CD14-positive monocyte (primary cell): ENCODE data around the gene TRA2B. TPM values are rescaled to one million over a fixed set of nuclear protein-coding genes. Genes with fewer than 3 reads are reported as not detected.
A peak's percentile ranks its signal among the peaks of the same experiment; 100 is the strongest.

Experiments
- DNase-seq, 3 donors: peaks; one replicate each; pipeline ENCODE4 v3.0.0-alpha.2; 2011 to 2022
- H2AFZ ChIP-seq: 2 replicates; pipeline ENCODE4 v1.6.0; 2012; ENCODE audit warnings: mild to moderate bottlenecking, low read depth, low read length, inconsistent platforms; ENCODE audit not compliant: insufficient read depth, poor library complexity, severe bottlenecking
- H3K27ac ChIP-seq, 2 donors: 1 replicate in 1 of 2; 2 replicates in 1 of 2; pipeline ENCODE4 v1.5.1; 2012 to 2013; ENCODE audit warnings: low read length in 2 of 2, control low read depth in 1 of 2, inconsistent platforms in 1 of 2, low read depth in 1 of 2, mild to moderate bottlenecking in 1 of 2
- H3K27me3 ChIP-seq, 2 donors: one replicate each; pipeline versions ENCODE4 v1.6.0 to v1.6.1; 2011 to 2013; ENCODE audit warnings: low read length in 2 of 2; ENCODE audit not compliant: control insufficient read depth in 2 of 2, insufficient read depth in 2 of 2
- H3K36me3 ChIP-seq, 2 donors: replicated peaks in 1 of 2; 1 replicate in 1 of 2; 2 replicates in 1 of 2; pipeline versions ENCODE4 v1.5.1 to v1.6.1; 2012 to 2013; ENCODE audit warnings: low read length in 2 of 2, control low read depth in 1 of 2, inconsistent platforms in 1 of 2, mild to moderate bottlenecking in 1 of 2; ENCODE audit not compliant: insufficient read depth in 2 of 2, control insufficient read depth in 1 of 2
- H3K4me1 ChIP-seq, 2 donors: 1 replicate in 1 of 2; 2 replicates in 1 of 2; pipeline versions ENCODE4 v1.5.1 to v1.6.1; 2012 to 2013; ENCODE audit warnings: low read length in 2 of 2, control low read depth in 1 of 2, inconsistent platforms in 1 of 2, mild to moderate bottlenecking in 1 of 2, moderate library complexity in 1 of 2; ENCODE audit not compliant: insufficient read depth in 2 of 2, control insufficient read depth in 1 of 2
- H3K4me2 ChIP-seq: replicated peaks from 2 replicates; pipeline ENCODE3; 2012; ENCODE audit warnings: low read length, moderate library complexity, mild to moderate bottlenecking; ENCODE audit not compliant: poor library complexity, severe bottlenecking; ENCODE audit errors: extremely low read depth
- H3K4me3 ChIP-seq, 3 experiments: fragments of 200-600 bp in 1 of 3; sonication (generic) in 1 of 3; replicated peaks in 1 of 3; 1 replicate in 2 of 3; 2 replicates in 1 of 3; pipeline ENCODE4 v1.5.1; 2011 to 2013; ENCODE audit warnings: low read length in 3 of 3, mild to moderate bottlenecking in 3 of 3, control low read depth in 2 of 3, low read depth in 2 of 3, inconsistent platforms in 1 of 3, moderate library complexity in 1 of 3
- H3K79me2 ChIP-seq: 2 replicates; pipeline ENCODE4 v1.6.0; 2012; ENCODE audit warnings: mild to moderate bottlenecking, control low read depth, inconsistent platforms, low read length, moderate library complexity; ENCODE audit not compliant: insufficient read depth
- H3K9ac ChIP-seq: 2 replicates; pipeline ENCODE4 v1.6.0; 2017; ENCODE audit warnings: low read length, mild to moderate bottlenecking; ENCODE audit not compliant: insufficient read depth, poor library complexity, severe bottlenecking
- H3K9me3 ChIP-seq, 2 donors: replicated peaks in 1 of 2; 1 replicate in 1 of 2; 2 replicates in 1 of 2; pipeline versions ENCODE4 v1.5.1 to v1.6.1; 2012 to 2013; ENCODE audit warnings: low read length in 2 of 2, control low read depth in 1 of 2; ENCODE audit not compliant: control insufficient read depth in 1 of 2, insufficient read depth in 1 of 2
- H4K20me1 ChIP-seq: 2 replicates; pipeline ENCODE4 v1.6.0; 2012; ENCODE audit warnings: mild to moderate bottlenecking, low read length, control low read depth, moderate library complexity; ENCODE audit not compliant: insufficient read depth
- H3K27ac Mint-ChIP-seq, 7 donors: one replicate each; pipeline ENCODE4 v1.8.0; 2020; ENCODE audit warnings: mild to moderate bottlenecking in 7 of 7, mixed read lengths in 7 of 7, moderate library complexity in 6 of 7, inconsistent platforms in 2 of 7
- H3K27me3 Mint-ChIP-seq, 3 donors: one replicate each; pipeline ENCODE4 v1.8.0; 2021 to 2022; ENCODE audit warnings: low read depth in 3 of 3, mild to moderate bottlenecking in 3 of 3, mixed read lengths in 3 of 3, moderate library complexity in 3 of 3, inconsistent platforms in 1 of 3
- H3K36me3 Mint-ChIP-seq, 2 donors: one replicate each; pipeline ENCODE4 v1.8.0; 2020; ENCODE audit warnings: mixed read lengths in 2 of 2, inconsistent platforms in 1 of 2, mild to moderate bottlenecking in 1 of 2
- H3K4me1 Mint-ChIP-seq: one replicate; pipeline ENCODE4 v1.8.0; 2020; ENCODE audit warnings: mild to moderate bottlenecking, mixed read lengths
- H3K4me3 Mint-ChIP-seq, 2 donors: one replicate each; pipeline ENCODE4 v1.8.0; 2020; ENCODE audit warnings: mild to moderate bottlenecking in 2 of 2, mixed read lengths in 2 of 2, moderate library complexity in 1 of 2
- H3K9me3 Mint-ChIP-seq, 7 donors: one replicate each; pipeline ENCODE4 v1.8.0; 2020 to 2022; ENCODE audit warnings: mixed read lengths in 7 of 7, mild to moderate bottlenecking in 6 of 7, moderate library complexity in 6 of 7, inconsistent platforms in 2 of 7
- WGBS: methylation state at CpG from one replicate; pipeline ENCODE4 v1.1.5; 2013; ENCODE audit warnings: missing lambda C conversion rate; ENCODE audit not compliant: insufficient coverage; 5-methylcytosine and 5-hydroxymethylcytosine counted together
- intact Hi-C, 2 donors: fragments of 100-400 bp; cut with micrococcal nuclease; formaldehyde crosslinking; loops; one replicate each; pipeline versions ENCODE4 v1.15.0 to v1.15.1; 2023
- polyA plus RNA-seq, 3 donors: library from polyadenylated mRNA; depleted of rRNA in 1 of 3; unstranded in 2 of 3; stranded (reverse) in 1 of 3; fragments of 300-500 nt in 2 of 3; fragments of >200 nt in 1 of 3; fragmentation: Illumina TruSeq in 2 of 3; gene quantifications; 1 replicate in 2 of 3; 2 replicates in 1 of 3; pipeline ENCODE4 v1.2.3, GENCODE V29; 2012 to 2021
- TF ChIP-seq, protein P1 (sequence below): fragments of 200-600 bp; IDR thresholded peaks from one replicate; pipeline ENCODE4 v1.8.0; 2022; ENCODE audit warnings: antibody characterized with exemption, mild to moderate bottlenecking

TRA2B gene
- polyA plus RNA-seq, 3 donors, result 99.9 to 507 (median 121) TPM

GRCh38 chr3:185958626-185959025, 20.8 kb upstream of the TRA2B start:
- Histone ChIP-seq H4K20me1 (no peaks in the 10 kb centered on the region), H3K9ac (no peak overlapping the region), H3K4me3 (no peak overlapping the region), H3K4me2 (no peak overlapping the region), H3K4me1 (peaks cover 21 to 24% of the 10 kb centered on the region in 2 donors), H3K9me3 (no peaks in the 10 kb centered on the region), H3K36me3 (no peaks in the 10 kb centered on the region), H3K79me2 (no peaks in the 10 kb centered on the region), H3K27me3 (no peaks in the 10 kb centered on the region), H3K27ac (peak overlapping the region in 1 of 2 donors; percentile 85), H2AFZ (no peak overlapping the region)
- peaks cover 0 to 1% (median 0%) of the 10 kb centered on the region in 3 donors for H3K27me3 Mint-ChIP-seq
- no peaks in the 10 kb centered on the region for H3K36me3 Mint-ChIP-seq
- intact Hi-C loops, result no loop called here
- peaks cover 0 to 5% (median 0%) of the 10 kb centered on the region in 7 donors for H3K9me3 Mint-ChIP-seq
- no peak for DNase-seq
- 94% methylated on average over 2 of the region's 2 CpGs for WGBS
- TF ChIP-seq, protein P1, sequence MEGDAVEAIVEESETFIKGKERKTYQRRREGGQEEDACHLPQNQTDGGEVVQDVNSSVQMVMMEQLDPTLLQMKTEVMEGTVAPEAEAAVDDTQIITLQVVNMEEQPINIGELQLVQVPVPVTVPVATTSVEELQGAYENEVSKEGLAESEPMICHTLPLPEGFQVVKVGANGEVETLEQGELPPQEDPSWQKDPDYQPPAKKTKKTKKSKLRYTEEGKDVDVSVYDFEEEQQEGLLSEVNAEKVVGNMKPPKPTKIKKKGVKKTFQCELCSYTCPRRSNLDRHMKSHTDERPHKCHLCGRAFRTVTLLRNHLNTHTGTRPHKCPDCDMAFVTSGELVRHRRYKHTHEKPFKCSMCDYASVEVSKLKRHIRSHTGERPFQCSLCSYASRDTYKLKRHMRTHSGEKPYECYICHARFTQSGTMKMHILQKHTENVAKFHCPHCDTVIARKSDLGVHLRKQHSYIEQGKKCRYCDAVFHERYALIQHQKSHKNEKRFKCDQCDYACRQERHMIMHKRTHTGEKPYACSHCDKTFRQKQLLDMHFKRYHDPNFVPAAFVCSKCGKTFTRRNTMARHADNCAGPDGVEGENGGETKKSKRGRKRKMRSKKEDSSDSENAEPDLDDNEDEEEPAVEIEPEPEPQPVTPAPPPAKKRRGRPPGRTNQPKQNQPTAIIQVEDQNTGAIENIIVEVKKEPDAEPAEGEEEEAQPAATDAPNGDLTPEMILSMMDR, result no peak
- H3K4me3 Mint-ChIP-seq, result no peak overlapping the region
- H3K27ac Mint-ChIP-seq, result peak overlapping the region in 1 of 7 donors; percentile 89
- peaks cover 9% of the 10 kb centered on the region for H3K4me1 Mint-ChIP-seq

DNA sequence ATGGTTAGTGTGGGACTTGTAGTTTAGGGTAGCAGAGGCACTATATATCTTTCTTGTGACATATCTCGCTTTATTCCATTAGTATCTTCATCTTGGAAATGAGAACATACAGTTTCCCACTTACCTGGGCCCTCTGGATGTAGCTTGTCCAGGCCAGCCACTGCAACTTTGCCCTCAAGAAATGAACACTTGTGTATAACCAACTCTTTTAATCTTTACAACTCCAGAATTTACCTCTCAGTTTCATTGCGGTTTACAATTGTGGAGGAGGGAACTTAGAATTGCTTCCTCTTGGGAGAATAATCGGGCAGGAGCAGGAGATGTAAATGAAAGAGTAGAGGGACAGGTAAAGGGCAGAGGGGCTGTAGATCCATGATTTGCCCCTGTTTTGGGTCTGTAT, 18.4 kb upstream of the TRA2B start:
- no peak overlapping the region for H2AFZ ChIP-seq
- no peak overlapping the region for H3K4me3 ChIP-seq
- no peak overlapping the region for H3K4me2 ChIP-seq
- H4K20me1 ChIP-seq, result no peaks in the 10 kb centered on the region
- TF ChIP-seq, protein P1, result no peak
- Mint-ChIP-seq H3K4me1 (peaks cover 9% of the 10 kb centered on the region), H3K9me3 (peaks cover 0 to 5% (median 0%) of the 10 kb centered on the region in 7 donors), H3K4me3 (no peak overlapping the region), H3K27ac (no peak overlapping the region), H3K36me3 (no peaks in the 10 kb centered on the region), H3K27me3 (peaks cover 0 to 2% (median 1%) of the 10 kb centered on the region in 3 donors)
- WGBS, result no CpG with 5 or more reads among the region's 3 CpGs
- no peaks in the 10 kb centered on the region for H3K9me3 ChIP-seq
- no peak for DNase-seq
- no peaks in the 10 kb centered on the region for H3K79me2 ChIP-seq
- H3K36me3 ChIP-seq, result no peaks in the 10 kb centered on the region
- H3K4me1 ChIP-seq, result peaks cover 21 to 24% of the 10 kb centered on the region in 2 donors
- no peak overlapping the region for H3K9ac ChIP-seq
- no peaks in the 10 kb centered on the region for H3K27me3 ChIP-seq
- H3K27ac ChIP-seq, result no peak overlapping the region
- intact Hi-C loops, result no loop called here
